ENCODE measurements around the gene ECI1. TPM values are rescaled to one million over a fixed set of nuclear protein-coding genes. Genes with fewer than 3 reads are reported as not detected.
"Not testable (repeated sequence)": the region's sequence is repeated elsewhere in the genome, so short reads cannot be mapped to it uniquely, and the experiment has no call there.

ECI1 gene
- polyA plus RNA-seq, 1 donor: 65.3 TPM

- no peak for DNase-seq
Measured at GRCh38 chr16:2210009-2210332, 41.4 kb downstream of the ECI1 start.

GRCh38 chr16:2209258-2210008, 42.0 kb downstream of the ECI1 start:
- no peak for DNase-seq

DNA sequence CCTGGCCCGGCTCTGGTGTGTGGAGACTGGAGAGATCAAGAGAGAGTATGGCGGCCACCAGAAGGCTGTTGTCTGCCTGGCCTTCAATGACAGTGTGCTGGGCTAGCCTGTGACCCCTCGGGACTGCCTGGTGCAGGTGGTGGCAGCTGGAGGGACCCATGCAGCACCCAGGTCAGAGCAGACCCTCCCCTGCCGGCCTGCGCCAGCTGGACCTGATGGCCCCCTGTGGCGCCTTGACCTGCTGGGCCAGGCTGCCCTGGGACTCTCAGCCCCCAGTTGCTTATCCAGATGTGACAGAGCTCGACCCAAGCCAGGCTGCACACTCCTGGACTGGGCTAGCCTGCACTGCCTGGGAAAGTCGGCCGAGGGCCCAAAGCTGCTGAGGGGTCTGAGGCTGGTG, 42.6 kb downstream of the ECI1 start:
- no peak for DNase-seq

- no peak for DNase-seq
Measured at GRCh38 chr16:2208308-2208707, 43.1 kb downstream of the ECI1 start.

- DNase-seq: no peak
Measured at GRCh38 chr16:2207872-2208271, 43.5 kb downstream of the ECI1 start.

GRCh38 chr16:2206780-2207433, 44.5 kb downstream of the ECI1 start:
- no peak for DNase-seq

- DNase-seq: no peak
Measured at GRCh38 chr16:2206420-2206779, 45.0 kb downstream of the ECI1 start.

- DNase-seq: no peak
Measured at GRCh38 chr16:2205967-2206313, 45.4 kb downstream of the ECI1 start.

GRCh38 chr16:2205104-2205966, 46.1 kb downstream of the ECI1 start, which contains the start of gene MLST8:
TSS of gene MLST8 (plus strand) at chr16:2205454. CDS start at chr16:2206086, 632 bp downstream.
- DNase-seq: peak; percentile 93

DNA sequence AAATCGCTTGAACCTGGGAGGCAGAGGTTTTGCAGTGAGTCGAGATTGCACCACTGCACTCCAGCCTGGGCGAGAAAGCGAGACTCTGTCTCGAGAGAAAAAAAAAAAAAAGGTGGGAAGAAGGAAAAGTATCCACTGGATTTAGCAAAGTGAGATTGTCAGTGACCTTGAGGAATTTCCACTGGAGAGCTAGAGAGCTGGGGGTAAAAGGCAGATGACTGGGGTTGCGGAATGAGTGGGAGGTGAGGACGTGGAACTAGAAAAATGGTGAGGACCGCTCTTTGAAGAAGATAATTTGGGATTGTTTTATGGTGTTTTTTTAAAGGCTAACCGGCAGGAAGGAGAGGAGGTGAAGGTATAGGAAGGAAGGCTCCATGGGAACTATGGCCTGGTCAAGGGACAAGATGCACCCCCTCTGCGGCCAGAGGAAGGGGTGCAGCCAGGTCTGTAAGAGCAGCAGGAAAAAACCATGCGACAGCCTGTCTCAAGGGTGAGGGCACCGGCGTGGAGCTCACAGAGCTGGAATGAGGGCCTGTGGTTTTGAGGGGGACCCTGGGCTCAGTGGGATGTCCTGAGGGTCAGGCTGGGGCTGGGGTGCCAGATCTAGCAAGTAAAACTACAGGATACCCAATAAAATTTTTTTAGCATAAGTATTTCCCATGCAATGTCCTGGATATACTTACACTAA, 46.8 kb downstream of the ECI1 start:
- DNase-seq: no peak

- DNase-seq: not testable (repeated sequence)
Measured at GRCh38 chr16:2203119-2203688, 48.2 kb downstream of the ECI1 start.

DNA sequence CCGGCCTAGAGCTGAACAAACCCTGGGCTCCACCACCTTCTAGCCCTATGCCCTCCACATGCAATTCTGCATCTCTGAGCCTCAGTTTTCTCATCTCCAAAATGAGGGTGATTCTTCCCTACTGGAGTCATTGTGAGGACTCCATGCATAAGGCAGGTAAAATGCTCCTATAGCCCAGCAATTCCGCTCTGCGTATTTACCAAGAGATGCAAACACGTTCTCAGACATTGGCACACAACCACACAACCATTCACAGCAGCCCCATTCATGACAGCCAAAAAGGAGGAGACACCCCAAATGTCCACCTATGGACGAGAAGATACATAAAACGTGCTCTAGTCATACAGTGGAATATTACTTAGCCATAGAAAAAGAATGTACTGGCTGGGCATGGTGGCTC, 51.1 kb downstream of the ECI1 start:
- DNase-seq: no peak

DNA sequence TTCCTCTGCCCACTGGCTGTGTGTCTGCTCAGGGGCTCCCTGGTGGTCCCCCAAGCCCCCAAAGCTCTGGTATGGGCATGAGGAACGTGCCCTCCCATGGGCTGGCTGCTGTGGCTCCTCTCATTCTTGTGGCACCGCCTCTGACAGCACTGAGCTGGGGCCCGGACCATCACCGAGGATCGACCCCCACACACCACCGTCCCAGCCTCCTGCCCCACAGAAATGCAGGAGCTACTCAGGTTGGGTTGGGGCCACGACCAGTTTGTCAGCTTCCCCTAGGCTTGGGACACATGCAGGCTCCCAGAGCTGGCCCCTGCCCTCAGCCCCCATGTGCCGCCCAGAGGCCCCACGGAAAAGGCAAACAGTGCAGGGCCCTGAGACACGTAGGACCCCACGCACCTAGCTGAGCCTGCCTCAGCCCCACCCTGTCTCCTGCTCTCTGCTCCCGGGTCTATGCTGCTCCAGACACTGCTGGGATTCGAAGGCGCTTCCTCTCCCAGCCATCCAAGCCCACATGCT, 51.7 kb downstream of the ECI1 start:
- no peak for DNase-seq

DNA sequence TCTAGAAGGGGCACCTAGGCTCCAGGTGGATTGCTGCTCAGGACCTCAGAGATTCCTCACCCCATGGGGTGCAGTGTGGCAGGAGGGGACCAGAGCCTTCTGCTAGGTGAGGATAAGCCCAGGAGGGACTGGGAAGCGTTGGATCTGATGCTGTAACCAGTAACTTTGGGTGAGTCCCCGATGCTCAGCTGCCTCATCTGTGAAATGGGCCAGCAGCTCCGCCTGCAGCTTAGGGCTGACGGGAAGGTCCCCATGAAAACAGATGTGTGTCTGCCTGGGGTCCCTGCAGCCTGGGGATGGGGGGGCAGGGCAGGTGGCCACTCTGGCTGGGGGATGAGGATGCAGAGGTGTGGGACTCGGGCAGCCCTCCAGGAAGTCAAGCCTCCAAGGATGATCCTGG, 52.3 kb downstream of the ECI1 start:
- DNase-seq: no peak

GRCh38 chr16:2198283-2198682, 53.1 kb downstream of the ECI1 start:
- no peak for DNase-seq

- DNase-seq: no peak
Measured at GRCh38 chr16:2197765-2198164, 53.6 kb downstream of the ECI1 start.

- DNase-seq: no peak
Measured at GRCh38 chr16:2196981-2197511, 54.3 kb downstream of the ECI1 start.

- DNase-seq: no peak
Measured at GRCh38 chr16:2196162-2196980, 55.0 kb downstream of the ECI1 start, which contains the start of gene CASKIN1. TSS of gene CASKIN1 (minus strand) at chr16:2196605. CDS start at chr16:2196432, 173 bp downstream.

- no peak for DNase-seq
Measured at GRCh38 chr16:2195322-2196161, 55.8 kb downstream of the ECI1 start.

- DNase-seq: no peak
Measured at GRCh38 chr16:2194852-2195321, 56.5 kb downstream of the ECI1 start.

Measured in hindlimb muscle (tissue), 1 donor.